ENCODE measurements around the gene ST3GAL6.
A peak's percentile ranks its signal among the peaks of the same experiment; 100 is the strongest.

ST3GAL6 gene

DNA sequence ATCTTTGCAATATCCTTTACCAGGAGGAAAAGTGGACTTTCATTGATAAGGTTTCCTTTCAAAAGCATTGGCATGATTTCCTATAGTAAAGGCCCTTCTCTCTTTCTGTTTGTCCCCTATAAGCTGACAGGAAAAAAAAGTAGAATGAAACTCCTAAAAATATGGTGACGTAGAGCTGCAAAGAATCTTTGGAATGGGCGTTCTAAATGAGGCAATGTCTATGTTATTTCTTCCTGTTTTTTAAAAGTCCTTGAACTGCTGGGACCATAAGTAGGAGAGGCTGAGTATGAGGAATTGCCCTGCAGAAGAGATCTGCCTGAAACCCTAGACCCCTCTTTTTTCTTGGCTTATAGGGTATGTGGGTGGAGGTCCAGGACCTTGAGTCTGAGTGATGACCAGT is 17.2 kb downstream of the ST3GAL6 start:
- H3K27ac ChIP-seq, result no peak overlapping the region
- TF ChIP-seq, protein P1, sequence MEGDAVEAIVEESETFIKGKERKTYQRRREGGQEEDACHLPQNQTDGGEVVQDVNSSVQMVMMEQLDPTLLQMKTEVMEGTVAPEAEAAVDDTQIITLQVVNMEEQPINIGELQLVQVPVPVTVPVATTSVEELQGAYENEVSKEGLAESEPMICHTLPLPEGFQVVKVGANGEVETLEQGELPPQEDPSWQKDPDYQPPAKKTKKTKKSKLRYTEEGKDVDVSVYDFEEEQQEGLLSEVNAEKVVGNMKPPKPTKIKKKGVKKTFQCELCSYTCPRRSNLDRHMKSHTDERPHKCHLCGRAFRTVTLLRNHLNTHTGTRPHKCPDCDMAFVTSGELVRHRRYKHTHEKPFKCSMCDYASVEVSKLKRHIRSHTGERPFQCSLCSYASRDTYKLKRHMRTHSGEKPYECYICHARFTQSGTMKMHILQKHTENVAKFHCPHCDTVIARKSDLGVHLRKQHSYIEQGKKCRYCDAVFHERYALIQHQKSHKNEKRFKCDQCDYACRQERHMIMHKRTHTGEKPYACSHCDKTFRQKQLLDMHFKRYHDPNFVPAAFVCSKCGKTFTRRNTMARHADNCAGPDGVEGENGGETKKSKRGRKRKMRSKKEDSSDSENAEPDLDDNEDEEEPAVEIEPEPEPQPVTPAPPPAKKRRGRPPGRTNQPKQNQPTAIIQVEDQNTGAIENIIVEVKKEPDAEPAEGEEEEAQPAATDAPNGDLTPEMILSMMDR (conservative IDR thresholded peaks at IDR 0.05), result no peak

DNA sequence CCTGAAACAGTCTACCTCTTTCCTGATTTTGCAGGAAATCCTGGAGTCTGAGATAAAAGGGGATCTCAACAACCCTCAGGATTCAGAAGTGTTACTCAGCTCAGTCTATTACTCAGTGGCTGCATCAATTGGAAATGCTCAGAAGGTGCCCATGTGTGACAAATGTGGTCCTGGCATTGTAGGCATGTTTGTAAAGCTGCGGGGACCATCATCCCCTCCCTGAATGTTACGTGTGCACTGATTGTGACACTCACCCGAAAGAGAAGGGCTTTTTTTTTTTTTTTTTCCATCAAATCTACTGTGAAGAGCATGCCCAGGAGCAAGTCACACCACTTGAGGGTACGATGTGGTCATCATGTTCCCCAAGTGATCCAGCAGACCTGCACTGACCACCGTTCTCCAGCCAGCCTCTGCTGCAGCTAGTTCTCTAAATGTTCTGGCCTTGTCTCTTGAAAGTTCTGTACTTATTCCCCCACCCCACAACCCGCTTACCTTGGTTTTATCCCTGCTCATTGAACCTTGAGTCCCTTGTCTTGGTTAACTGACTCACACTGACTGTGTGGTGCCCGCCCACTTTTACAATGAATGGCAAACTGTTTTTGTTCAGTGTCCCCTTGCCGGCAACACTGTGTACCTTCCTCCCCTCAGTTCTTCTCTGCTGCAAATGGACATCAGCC is 19.8 kb downstream of the ST3GAL6 start:
- TF ChIP-seq, protein P1 (conservative IDR thresholded peaks at IDR 0.05), result no peak
- H3K27ac ChIP-seq, result peak overlapping the region; percentile 47; the same call in 1 of the 2 replicates

DNA sequence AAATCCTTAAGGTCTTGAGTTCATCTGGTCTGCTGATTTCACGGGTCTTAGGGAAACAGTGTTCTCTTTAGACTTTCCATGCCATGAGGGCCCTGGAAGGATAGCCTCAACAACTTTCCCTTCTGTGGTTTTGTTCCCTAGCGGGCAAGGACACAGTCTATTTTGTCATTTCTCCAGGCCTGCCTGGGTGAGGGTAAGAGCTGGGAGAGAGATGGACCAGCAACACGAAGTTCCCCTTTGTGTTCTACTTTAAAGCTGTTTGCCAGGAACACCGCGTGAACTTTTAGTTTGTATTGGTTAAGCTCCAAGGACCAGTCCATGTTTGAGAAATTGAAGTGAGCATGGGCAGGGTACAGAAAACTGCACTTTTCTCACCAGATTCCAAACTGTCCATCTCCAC is 20.9 kb downstream of the ST3GAL6 start:
- H3K27ac ChIP-seq, result peak overlapping the region; percentile 47
- TF ChIP-seq, protein P1 (conservative IDR thresholded peaks at IDR 0.05), result no peak

DNA sequence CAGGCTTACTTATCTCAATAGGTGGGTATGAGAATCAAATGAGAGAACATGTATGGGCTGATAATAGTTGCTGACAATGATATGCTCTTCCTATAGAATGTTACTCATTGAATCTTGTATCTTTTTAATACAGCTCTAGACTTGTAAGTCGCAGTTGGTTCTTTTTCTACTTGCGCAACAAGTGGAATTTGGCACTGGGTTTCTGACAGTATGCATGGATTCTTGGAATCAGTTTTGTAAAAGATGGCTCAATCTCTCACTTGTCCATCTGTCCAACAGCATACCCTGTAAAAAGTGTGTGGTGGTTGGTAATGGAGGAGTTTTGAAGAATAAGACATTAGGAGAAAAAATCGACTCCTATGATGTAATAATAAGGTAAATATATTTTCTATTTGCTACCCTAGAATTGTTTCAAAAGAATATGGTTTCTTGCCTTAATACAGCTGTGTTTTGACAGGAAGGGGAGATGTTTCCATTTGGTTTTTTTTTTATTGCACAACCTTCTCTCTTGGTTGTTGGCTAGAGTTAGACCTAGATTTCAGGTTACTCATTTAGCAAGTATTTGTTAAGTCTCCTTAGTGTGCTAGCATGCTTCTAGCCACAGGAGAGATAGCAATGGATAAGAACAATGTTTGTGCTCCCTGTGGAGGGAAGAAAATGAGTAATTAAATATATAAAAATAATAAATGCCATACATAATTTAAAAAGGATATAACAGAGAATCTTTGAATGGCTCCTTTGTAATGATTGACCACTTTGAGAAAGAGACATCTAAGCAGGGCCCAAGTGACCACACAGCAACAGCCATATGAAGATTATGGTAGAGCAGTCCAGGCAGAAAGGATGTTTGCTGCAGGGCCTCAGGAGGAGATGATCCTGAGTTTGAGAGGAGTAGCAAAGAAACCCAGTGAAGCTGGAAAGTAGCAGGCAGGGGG is 21.8 kb downstream of the ST3GAL6 start:
- peak overlapping the region; percentile 47 for H3K27ac ChIP-seq

DNA sequence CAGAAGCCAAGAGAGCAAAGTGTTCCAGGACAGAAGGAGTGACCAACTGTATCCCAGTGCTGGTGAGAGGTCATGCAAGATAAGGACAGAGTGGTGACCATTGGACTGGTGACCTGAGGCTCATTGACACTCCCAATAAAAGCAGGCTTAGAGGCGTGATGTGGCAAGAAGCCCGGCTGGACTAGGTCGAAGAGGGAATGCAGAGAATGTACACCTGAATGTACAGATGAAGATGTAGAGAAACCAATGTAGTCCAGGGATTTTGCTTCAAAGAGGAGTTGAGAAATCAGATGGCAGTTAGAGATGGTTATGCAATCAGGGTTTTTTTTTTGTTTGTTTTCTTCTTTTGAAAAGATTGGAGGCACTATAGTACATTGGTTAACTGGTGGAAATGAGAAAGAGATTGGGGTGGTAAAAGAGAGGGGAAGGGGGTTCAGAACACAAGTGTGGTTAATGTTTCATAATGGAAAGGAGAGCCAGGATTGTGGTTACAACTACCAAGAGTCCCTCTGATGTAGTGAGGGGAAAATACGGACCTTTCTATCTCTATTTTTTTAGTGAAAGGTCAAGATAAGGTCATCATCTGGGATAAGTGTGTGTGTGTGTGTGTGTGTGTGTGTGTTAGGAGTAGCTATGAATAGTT is 23.3 kb downstream of the ST3GAL6 start:
- TF ChIP-seq, protein P1 (conservative IDR thresholded peaks at IDR 0.05), result no peak
- H3K27ac ChIP-seq, result no peak overlapping the region

More for the DNA sequence above, 21.8 kb downstream of the ST3GAL6 start:
- TF ChIP-seq, protein P1 (conservative IDR thresholded peaks at IDR 0.05), result no peak

DNA sequence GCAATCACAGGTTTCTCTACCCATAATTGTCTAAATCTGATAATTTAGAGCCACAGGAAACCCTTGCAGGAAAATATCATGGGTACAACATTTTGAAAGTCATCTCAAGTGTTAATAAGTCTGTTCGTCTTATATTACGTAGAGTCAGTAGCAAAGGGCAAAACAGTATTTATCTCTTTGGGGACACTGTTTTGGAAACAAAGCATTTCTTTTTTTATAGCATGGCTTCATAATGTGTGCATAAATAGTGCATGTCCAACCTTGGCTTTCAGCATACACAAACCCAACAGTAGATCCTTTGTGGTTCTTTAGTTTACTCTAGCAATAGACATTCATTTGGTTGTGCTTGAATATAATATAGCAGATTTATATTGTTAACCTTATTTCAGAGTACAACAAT is 24.0 kb downstream of the ST3GAL6 start:
- TF ChIP-seq, protein P1 (conservative IDR thresholded peaks at IDR 0.05), result no peak

DNA sequence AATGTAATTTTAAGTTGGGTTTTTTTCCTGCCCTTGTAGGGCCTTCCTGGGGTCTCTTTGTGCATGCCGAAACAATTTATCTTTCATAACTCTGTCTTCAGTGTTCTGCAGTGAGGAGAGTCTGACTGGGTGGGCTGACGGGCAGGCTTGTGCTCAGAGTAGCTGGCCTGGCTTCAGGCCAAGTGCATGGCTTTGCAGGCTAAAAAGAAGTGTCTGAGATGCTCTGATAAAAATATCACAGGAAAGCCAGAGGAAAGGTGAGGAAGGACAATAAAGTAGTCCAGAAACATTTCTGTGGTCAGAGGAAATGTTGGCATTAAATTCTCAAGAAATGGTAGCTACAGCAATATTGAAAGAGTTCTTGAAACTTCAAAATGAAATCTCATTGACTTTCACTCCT is 25.5 kb downstream of the ST3GAL6 start:
- H3K27ac ChIP-seq, result no peak overlapping the region
- TF ChIP-seq, protein P1 (conservative IDR thresholded peaks at IDR 0.05), result no peak

More for the DNA sequence above, 24.0 kb downstream of the ST3GAL6 start:
- no peak overlapping the region for H3K27ac ChIP-seq

Data from VCaP (cell line).